HepG2 (cell line): ENCODE data around the gene THSD1. TPM values are rescaled to one million over a fixed set of nuclear protein-coding genes. Genes with fewer than 3 reads are reported as not detected.

Experiments used
- CEBPB ChIP-seq: IDR thresholded peaks from 2 replicates; pipeline ENCODE4 v1.6.1; 2011; ENCODE audit warnings: low read depth, low read length, improper control_type of control experiment, borderline replicate concordance
- CREB1 ChIP-seq, 2 experiments: fragments of 450-650 bp in 1 of 2; IDR thresholded peaks; 2 replicates each; pipeline ENCODE4 v1.6.1; 2016 to 2017; ENCODE audit warnings: control low read depth in 1 of 2, mild to moderate bottlenecking in 1 of 2, missing compliant biosample characterization in 1 of 2, missing genetic modification characterization in 1 of 2
- JDP2 ChIP-seq: sonication (generic); formaldehyde crosslinking; IDR thresholded peaks from 2 replicates; pipeline ENCODE4 v1.8.1; 2022; ENCODE audit warnings: missing genetic modification reagents, borderline replicate concordance
- RAD51 ChIP-seq: fragments of 450-650 bp; IDR thresholded peaks from 2 replicates; pipeline ENCODE4 v1.6.1; 2016; ENCODE audit warnings: borderline replicate concordance
- TRIM24 ChIP-seq: sonication (generic); formaldehyde crosslinking; IDR thresholded peaks from 2 replicates; pipeline ENCODE4 v1.8.0; 2022; ENCODE audit warnings: mild to moderate bottlenecking, missing genetic modification reagents
- ZBTB10 ChIP-seq: sonication (generic); formaldehyde crosslinking; IDR thresholded peaks from 2 replicates; pipeline ENCODE4 v1.4.0; 2020; ENCODE audit warnings: missing genetic modification reagents, borderline replicate concordance
- ZNF317 ChIP-seq: sonication (generic); formaldehyde crosslinking; IDR thresholded peaks from 2 replicates; pipeline ENCODE4 v1.5.0; 2020; ENCODE audit warnings: mild to moderate bottlenecking, missing genetic modification reagents
- ZNF335 ChIP-seq: sonication (generic); formaldehyde crosslinking; IDR thresholded peaks from 2 replicates; pipeline ENCODE4 v1.4.0; 2020; ENCODE audit warnings: missing genetic modification reagents
- ZNF33A ChIP-seq: sonication (generic); formaldehyde crosslinking; IDR thresholded peaks from 2 replicates; pipeline ENCODE4 v1.5.1; 2020; ENCODE audit warnings: missing genetic modification reagents, mild to moderate bottlenecking, moderate library complexity, borderline replicate concordance
- ZNF674 ChIP-seq: sonication (generic); formaldehyde crosslinking; IDR thresholded peaks from 2 replicates; pipeline ENCODE4 v1.5.0; 2020; ENCODE audit warnings: low read depth, mild to moderate bottlenecking, missing genetic modification reagents
- polyA plus RNA-seq, 8 experiments: library from polyadenylated mRNA; depleted of rRNA in 3 of 8; stranded (reverse) in 7 of 8; unstranded in 1 of 8; fragments of >200 nt; fragmentation: Illumina TruSeq in 4 of 8; extraction: Trizol in 4 of 8; gene quantifications; 2 replicates each; pipeline versions ENCODE4 v1.2.1 to v1.2.3, GENCODE V29; 2011 to 2016; ENCODE audit warnings: low read depth in 4 of 8, missing spikeins in 1 of 8, mixed read lengths in 1 of 8; ENCODE audit not compliant: insufficient read depth in 1 of 8
- total RNA-seq, 5 experiments: library from RNA; depleted of rRNA; stranded (reverse); fragments of >200 nt; fragmentation: Illumina TruSeq; extraction: Trizol; gene quantifications; 2 replicates each; pipeline ENCODE4 v1.2.3, GENCODE V29; 2016; ENCODE audit warnings: low read depth in 1 of 5
- TF ChIP-seq, protein P1 (sequence below): sonication (generic); formaldehyde crosslinking; IDR thresholded peaks from 2 replicates; pipeline ENCODE4 v1.4.0; 2020; ENCODE audit warnings: missing genetic modification reagents
- TF ChIP-seq, protein P2 (sequence below): sonication (generic); formaldehyde crosslinking; IDR thresholded peaks from 2 replicates; pipeline ENCODE4 v1.8.1; 2023; ENCODE audit warnings: mild to moderate bottlenecking, missing genetic modification reagents
- TF ChIP-seq, protein P3 (sequence below): sonication (generic); formaldehyde crosslinking; IDR thresholded peaks from 2 replicates; pipeline ENCODE4 v1.4.0; 2020; ENCODE audit warnings: mild to moderate bottlenecking, missing genetic modification reagents

Gene THSD1
- total and polyA plus RNA-seq, 2 of the 13 experiments (the other 11 are each of a cell fraction or from before 2014, with no cell fraction given): 0.11 to 0.15 TPM

DNA sequence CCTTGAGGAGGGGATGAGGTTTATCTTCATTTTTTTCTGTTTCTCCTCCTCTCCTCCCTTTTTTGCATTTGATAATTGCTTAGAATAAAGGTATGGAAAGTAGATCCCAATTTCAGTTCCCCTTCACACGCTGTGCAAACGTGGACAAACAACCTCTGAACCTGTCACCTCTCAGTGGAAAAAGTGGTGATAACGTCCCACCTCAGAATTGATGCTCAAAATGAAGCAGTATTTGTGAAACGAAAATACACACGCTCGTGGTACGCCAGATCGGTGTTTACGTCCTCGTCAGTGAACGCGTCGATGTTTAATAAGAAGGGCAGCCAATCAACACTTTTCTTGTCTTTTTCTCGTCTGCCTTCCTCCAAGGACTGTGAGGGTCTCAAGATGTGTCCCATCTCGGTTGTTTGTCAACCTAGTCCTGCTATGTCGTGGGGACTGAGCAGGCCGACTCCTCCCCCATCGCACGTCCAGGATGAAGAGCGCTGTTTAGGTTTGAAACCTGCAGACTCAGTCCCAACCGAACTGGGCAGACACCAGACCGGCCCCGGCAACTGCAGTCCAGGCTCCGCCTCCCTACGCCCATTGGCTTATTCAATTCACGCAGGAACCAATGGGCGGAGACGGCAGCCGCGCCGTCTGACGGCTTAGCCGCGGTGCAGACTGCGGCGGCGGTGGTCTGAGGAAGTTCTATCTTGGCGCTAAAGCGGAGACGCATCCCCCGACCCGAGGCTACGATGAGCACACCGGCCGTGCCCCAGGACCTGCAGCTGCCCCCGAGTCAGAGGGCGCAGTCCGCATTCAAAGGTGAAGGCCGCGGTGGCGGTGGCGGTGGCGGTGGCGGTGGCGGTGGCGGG lies 49.1 kb upstream of the THSD1 start, which contains the start of gene CKAP2 (continued):
- TF ChIP-seq, protein P1, sequence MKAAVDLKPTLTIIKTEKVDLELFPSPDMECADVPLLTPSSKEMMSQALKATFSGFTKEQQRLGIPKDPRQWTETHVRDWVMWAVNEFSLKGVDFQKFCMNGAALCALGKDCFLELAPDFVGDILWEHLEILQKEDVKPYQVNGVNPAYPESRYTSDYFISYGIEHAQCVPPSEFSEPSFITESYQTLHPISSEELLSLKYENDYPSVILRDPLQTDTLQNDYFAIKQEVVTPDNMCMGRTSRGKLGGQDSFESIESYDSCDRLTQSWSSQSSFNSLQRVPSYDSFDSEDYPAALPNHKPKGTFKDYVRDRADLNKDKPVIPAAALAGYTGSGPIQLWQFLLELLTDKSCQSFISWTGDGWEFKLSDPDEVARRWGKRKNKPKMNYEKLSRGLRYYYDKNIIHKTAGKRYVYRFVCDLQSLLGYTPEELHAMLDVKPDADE (CRISPR knock-in tag): no peak
- peak; percentile 59 for TF ChIP-seq CREB1 (IDR thresholded peaks at IDR 0.05)
- TF ChIP-seq CREB1 (CRISPR knock-in tag; IDR thresholded peaks at IDR 0.05): peak; percentile 75
- no peak for TF ChIP-seq ZNF33A (CRISPR knock-in tag)
- no peak for TF ChIP-seq JDP2 (CRISPR knock-in tag)
- TF ChIP-seq CEBPB: no peak
- no peak for TF ChIP-seq TRIM24 (CRISPR knock-in tag)
- TF ChIP-seq ZBTB10: no peak
- TF ChIP-seq ZNF317 (CRISPR knock-in tag): peak; percentile 78
- TF ChIP-seq RAD51: no peak
- TF ChIP-seq ZNF335 (CRISPR knock-in tag): no peak
- TF ChIP-seq, protein P2, sequence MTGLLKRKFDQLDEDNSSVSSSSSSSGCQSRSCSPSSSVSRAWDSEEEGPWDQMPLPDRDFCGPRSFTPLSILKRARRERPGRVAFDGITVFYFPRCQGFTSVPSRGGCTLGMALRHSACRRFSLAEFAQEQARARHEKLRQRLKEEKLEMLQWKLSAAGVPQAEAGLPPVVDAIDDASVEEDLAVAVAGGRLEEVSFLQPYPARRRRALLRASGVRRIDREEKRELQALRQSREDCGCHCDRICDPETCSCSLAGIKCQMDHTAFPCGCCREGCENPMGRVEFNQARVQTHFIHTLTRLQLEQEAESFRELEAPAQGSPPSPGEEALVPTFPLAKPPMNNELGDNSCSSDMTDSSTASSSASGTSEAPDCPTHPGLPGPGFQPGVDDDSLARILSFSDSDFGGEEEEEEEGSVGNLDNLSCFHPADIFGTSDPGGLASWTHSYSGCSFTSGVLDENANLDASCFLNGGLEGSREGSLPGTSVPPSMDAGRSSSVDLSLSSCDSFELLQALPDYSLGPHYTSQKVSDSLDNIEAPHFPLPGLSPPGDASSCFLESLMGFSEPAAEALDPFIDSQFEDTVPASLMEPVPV (CRISPR knock-in tag): peak; percentile 83; the same call in 1 of the 2 replicates
- 0 out of 2 replicates have a peak, but pooled peaks have one; percentile 66 for TF ChIP-seq ZNF674 (CRISPR knock-in tag)
- TF ChIP-seq, protein P3, sequence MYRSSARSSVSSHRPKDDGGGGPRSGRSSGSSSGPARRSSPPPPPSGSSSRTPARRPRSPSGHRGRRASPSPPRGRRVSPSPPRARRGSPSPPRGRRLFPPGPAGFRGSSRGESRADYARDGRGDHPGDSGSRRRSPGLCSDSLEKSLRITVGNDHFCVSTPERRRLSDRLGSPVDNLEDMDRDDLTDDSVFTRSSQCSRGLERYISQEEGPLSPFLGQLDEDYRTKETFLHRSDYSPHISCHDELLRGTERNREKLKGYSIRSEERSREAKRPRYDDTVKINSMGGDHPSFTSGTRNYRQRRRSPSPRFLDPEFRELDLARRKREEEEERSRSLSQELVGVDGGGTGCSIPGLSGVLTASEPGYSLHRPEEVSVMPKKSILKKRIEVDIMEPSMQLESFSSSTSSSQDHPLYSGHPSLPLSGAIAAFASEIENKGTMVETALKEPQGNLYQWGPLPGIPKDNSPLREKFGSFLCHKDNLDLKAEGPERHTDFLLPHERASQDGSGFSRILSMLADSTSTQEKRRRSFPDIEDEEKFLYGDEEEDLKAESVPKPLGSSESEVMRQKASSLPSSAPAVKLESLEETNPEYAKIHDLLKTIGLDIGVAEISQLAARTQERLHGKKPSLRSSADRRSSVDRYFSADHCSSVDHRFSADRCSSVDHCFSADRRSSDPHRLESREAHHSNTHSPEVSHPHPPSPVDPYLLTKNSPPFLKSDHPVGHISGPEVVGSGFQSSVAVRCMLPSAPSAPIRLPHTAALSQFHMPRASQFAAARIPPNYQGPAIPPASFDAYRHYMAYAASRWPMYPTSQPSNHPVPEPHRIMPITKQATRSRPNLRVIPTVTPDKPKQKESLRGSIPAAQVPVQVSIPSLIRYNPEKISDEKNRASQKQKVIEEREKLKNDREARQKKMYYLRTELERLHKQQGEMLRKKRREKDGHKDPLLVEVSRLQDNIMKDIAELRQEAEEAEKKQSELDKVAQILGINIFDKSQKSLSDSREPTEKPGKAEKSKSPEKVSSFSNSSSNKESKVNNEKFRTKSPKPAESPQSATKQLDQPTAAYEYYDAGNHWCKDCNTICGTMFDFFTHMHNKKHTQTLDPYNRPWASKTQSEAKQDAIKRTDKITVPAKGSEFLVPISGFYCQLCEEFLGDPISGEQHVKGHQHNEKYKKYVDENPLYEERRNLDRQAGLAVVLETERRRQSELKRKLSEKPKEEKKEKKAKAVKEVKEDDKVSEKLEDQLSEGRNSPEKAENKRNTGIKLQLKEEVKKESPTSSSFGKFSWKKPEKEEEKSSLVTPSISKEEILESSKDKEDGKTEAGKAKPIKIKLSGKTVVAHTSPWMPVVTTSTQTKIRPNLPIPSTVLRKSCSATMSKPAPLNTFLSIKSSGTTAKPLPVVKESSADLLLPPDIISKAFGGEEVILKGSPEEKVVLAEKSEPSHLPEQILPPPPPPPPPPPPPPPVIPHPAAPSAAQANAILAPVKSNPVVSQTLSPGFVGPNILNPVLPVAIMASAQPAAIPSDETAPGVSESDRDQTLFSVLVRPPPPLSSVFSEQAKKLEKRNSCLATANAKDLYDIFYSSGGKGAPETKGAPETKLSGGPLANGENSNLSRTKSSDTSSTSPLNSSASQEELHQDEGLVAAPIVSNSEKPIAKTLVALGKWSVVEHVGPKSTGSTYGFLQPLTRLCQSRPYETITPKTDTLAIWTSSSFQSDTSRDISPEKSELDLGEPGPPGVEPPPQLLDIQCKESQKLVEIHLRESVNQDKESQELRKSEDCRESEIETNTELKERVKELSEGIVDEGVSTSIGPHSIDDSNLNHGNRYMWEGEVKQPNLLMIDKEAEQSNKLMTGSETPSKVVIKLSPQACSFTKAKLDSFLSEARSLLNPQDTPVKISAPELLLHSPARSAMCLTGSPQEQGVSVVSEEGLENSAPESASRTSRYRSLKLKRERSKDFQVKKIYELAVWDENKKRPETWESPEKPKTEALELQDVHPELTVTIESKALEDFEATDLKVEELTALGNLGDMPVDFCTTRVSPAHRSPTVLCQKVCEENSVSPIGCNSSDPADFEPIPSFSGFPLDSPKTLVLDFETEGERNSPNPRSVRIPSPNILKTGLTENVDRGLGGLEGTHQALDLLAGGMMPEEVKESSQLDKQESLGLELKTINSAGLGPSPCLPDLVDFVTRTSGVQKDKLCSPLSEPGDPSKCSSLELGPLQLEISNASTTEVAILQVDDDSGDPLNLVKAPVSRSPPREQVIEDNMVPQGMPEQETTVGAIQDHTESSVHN: no peak
